HepG2 (cell line): ENCODE data around the gene DNAJB12. TPM values are rescaled to one million over a fixed set of nuclear protein-coding genes. Genes with fewer than 3 reads are reported as not detected.

Experiments
- ARID2 ChIP-seq: sonication (generic); formaldehyde crosslinking; IDR thresholded peaks from 2 replicates; pipeline ENCODE4 v1.8.1; 2022; ENCODE audit warnings: mild to moderate bottlenecking, missing genetic modification reagents, borderline replicate concordance
- ATRX ChIP-seq: sonication (generic); formaldehyde crosslinking; IDR thresholded peaks from 2 replicates; pipeline ENCODE4 v1.4.0; 2020; ENCODE audit warnings: missing genetic modification reagents, borderline replicate concordance
- MTF2 ChIP-seq: sonication (generic); formaldehyde crosslinking; IDR thresholded peaks from 2 replicates; pipeline ENCODE4 v1.5.0; 2020; ENCODE audit warnings: missing genetic modification reagents, borderline replicate concordance
- MXD4 ChIP-seq: IDR thresholded peaks from 2 replicates; pipeline ENCODE4 v1.6.1; 2016; ENCODE audit warnings: mild to moderate bottlenecking, missing biosample characterization, missing genetic modification reagents
- NFYB ChIP-seq: sonication (generic); formaldehyde crosslinking; IDR thresholded peaks from 2 replicates; pipeline ENCODE4 v1.4.0; 2020; ENCODE audit warnings: missing genetic modification reagents
- PAF1 ChIP-seq: IDR thresholded peaks from 2 replicates; pipeline ENCODE4 v1.6.1; 2016; ENCODE audit warnings: missing genetic modification reagents, missing compliant biosample characterization
- RARA ChIP-seq: IDR thresholded peaks from 2 replicates; pipeline ENCODE4 v1.6.1; 2016; ENCODE audit warnings: missing genetic modification reagents, missing compliant biosample characterization
- SATB2 ChIP-seq: sonication (generic); formaldehyde crosslinking; IDR thresholded peaks from 2 replicates; pipeline ENCODE4 v1.5.0; 2020; ENCODE audit warnings: missing genetic modification reagents
- SMAD9 ChIP-seq: sonication (generic); formaldehyde crosslinking; IDR thresholded peaks from 2 replicates; pipeline ENCODE4 v1.5.1; 2020; ENCODE audit warnings: mild to moderate bottlenecking, missing genetic modification reagents
- SP140L ChIP-seq: sonication (generic); formaldehyde crosslinking; IDR thresholded peaks from 2 replicates; pipeline ENCODE4 v1.4.0; 2020; ENCODE audit warnings: missing genetic modification reagents, borderline replicate concordance
- STAT5B ChIP-seq: sonication (generic); formaldehyde crosslinking; IDR thresholded peaks from 2 replicates; pipeline ENCODE4 v1.4.0; 2020; ENCODE audit warnings: missing genetic modification reagents
- TOPORS ChIP-seq: sonication (generic); formaldehyde crosslinking; IDR thresholded peaks from 2 replicates; pipeline ENCODE4 v1.8.0; 2023; ENCODE audit warnings: mild to moderate bottlenecking, missing genetic modification reagents
- ZNF724P ChIP-seq: sonication (generic); formaldehyde crosslinking; IDR thresholded peaks from 2 replicates; pipeline ENCODE4 v1.8.0; 2022; ENCODE audit warnings: missing genetic modification reagents, borderline replicate concordance
- ZNF747 ChIP-seq: sonication (generic); formaldehyde crosslinking; IDR thresholded peaks from 2 replicates; pipeline ENCODE4 v1.8.1; 2023; ENCODE audit warnings: missing genetic modification reagents, mild to moderate bottlenecking, borderline replicate concordance
- polyA plus RNA-seq, 8 experiments: library from polyadenylated mRNA; depleted of rRNA in 3 of 8; stranded (reverse) in 7 of 8; unstranded in 1 of 8; fragments of >200 nt; fragmentation: Illumina TruSeq in 4 of 8; extraction: Trizol in 4 of 8; gene quantifications; 2 replicates each; pipeline versions ENCODE4 v1.2.1 to v1.2.3, GENCODE V29; 2011 to 2016; ENCODE audit warnings: low read depth in 4 of 8, missing spikeins in 1 of 8, mixed read lengths in 1 of 8; ENCODE audit not compliant: insufficient read depth in 1 of 8
- total RNA-seq, 5 experiments: library from RNA; depleted of rRNA; stranded (reverse); fragments of >200 nt; fragmentation: Illumina TruSeq; extraction: Trizol; gene quantifications; 2 replicates each; pipeline ENCODE4 v1.2.3, GENCODE V29; 2016; ENCODE audit warnings: low read depth in 1 of 5
- TF ChIP-seq, protein P1 (sequence below): sonication (generic); formaldehyde crosslinking; IDR thresholded peaks from 2 replicates; pipeline ENCODE4 v1.5.1; 2020; ENCODE audit warnings: missing genetic modification reagents, mild to moderate bottlenecking, borderline replicate concordance
- TF ChIP-seq, protein P2 (sequence below): sonication (generic); formaldehyde crosslinking; IDR thresholded peaks from 2 replicates; pipeline ENCODE4 v1.8.0; 2023; ENCODE audit warnings: mild to moderate bottlenecking, missing genetic modification reagents
- TF ChIP-seq, protein P3 (sequence below): sonication (generic); formaldehyde crosslinking; IDR thresholded peaks from 2 replicates; pipeline ENCODE4 v1.5.0; 2020; ENCODE audit warnings: missing genetic modification reagents
- TF ChIP-seq, protein P4 (sequence below): sonication (generic); formaldehyde crosslinking; IDR thresholded peaks from one replicate; pipeline ENCODE4 v1.5.1; 2020; ENCODE audit warnings: mild to moderate bottlenecking, missing genetic modification reagents; ENCODE audit errors: not compliant biosample characterization

Gene DNAJB12
- total and polyA plus RNA-seq, 2 of the 13 experiments (the other 11 are each of a cell fraction or from before 2014, with no cell fraction given) = 10.8 to 18.2 TPM

DNA sequence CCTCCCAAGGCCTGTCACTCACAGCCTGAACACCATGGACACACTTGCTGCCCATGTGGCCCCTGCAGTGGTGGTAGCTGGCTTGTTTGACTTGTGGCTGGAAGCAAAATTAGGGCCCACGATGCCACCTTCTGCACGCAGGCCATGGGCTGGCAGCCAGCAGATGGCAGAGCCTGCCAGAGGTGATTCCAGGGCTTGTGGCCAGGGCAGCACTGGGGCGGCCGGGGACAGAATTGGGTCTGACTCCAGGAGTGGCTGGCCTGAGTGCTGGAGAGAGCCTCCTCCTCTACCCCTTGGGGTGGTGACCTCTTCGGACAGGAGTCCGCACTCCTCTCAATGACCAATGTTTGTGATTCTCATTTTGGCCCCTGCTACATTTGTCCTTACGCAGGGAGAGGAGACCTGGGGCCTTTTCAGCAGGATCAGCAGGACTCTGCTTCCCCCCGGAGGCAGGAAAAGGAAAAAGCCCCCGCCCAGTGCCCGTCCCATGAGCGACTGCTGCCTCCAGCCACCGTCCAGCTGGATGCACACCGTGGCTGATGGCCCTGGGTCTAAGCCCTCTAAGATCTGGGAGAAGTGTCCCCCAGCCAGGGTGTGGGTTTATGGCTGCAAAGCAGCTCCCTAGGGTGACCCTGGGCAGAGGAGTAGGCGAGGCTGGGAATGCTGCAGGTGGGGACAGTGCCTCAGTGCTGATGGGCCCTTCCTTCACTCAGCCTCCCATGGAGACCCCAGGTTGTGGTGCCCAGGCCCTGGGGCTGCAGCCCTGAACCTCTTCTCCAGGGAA is 26.5 kb downstream of the DNAJB12 start (continued):
- TF ChIP-seq NFYB (CRISPR knock-in tag) (no peak; the same call in 1 of the 2 replicates), RARA (peak; percentile 32; the same call in 1 of the 2 replicates), SATB2 (CRISPR knock-in tag) (no peak), STAT5B (CRISPR knock-in tag) (no peak), SP140L (CRISPR knock-in tag) (no peak), TOPORS (CRISPR knock-in tag) (no peak), ZNF724P (CRISPR knock-in tag) (no peak), SMAD9 (no peak), PAF1 (CRISPR knock-in tag) (no peak), ARID2 (no peak), MXD4 (CRISPR knock-in tag) (no peak), ATRX (CRISPR knock-in tag) (no peak), ZNF747 (peak; percentile 32; the same call in 1 of the 2 replicates), MTF2 (no peak)
- TF ChIP-seq, protein P1, sequence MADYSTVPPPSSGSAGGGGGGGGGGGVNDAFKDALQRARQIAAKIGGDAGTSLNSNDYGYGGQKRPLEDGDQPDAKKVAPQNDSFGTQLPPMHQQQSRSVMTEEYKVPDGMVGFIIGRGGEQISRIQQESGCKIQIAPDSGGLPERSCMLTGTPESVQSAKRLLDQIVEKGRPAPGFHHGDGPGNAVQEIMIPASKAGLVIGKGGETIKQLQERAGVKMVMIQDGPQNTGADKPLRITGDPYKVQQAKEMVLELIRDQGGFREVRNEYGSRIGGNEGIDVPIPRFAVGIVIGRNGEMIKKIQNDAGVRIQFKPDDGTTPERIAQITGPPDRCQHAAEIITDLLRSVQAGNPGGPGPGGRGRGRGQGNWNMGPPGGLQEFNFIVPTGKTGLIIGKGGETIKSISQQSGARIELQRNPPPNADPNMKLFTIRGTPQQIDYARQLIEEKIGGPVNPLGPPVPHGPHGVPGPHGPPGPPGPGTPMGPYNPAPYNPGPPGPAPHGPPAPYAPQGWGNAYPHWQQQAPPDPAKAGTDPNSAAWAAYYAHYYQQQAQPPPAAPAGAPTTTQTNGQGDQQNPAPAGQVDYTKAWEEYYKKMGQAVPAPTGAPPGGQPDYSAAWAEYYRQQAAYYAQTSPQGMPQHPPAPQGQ (CRISPR knock-in tag) = no peak
- TF ChIP-seq, protein P2, sequence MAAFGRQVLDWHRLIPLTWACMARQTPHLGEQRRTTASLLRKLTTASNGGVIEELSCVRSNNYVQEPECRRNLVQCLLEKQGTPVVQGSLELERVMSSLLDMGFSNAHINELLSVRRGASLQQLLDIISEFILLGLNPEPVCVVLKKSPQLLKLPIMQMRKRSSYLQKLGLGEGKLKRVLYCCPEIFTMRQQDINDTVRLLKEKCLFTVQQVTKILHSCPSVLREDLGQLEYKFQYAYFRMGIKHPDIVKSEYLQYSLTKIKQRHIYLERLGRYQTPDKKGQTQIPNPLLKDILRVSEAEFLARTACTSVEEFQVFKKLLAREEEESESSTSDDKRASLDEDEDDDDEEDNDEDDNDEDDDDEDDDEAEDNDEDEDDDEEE (CRISPR knock-in tag) = no peak
- TF ChIP-seq, protein P3, sequence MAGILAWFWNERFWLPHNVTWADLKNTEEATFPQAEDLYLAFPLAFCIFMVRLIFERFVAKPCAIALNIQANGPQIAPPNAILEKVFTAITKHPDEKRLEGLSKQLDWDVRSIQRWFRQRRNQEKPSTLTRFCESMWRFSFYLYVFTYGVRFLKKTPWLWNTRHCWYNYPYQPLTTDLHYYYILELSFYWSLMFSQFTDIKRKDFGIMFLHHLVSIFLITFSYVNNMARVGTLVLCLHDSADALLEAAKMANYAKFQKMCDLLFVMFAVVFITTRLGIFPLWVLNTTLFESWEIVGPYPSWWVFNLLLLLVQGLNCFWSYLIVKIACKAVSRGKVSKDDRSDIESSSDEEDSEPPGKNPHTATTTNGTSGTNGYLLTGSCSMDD = no peak
- TF ChIP-seq, protein P4, sequence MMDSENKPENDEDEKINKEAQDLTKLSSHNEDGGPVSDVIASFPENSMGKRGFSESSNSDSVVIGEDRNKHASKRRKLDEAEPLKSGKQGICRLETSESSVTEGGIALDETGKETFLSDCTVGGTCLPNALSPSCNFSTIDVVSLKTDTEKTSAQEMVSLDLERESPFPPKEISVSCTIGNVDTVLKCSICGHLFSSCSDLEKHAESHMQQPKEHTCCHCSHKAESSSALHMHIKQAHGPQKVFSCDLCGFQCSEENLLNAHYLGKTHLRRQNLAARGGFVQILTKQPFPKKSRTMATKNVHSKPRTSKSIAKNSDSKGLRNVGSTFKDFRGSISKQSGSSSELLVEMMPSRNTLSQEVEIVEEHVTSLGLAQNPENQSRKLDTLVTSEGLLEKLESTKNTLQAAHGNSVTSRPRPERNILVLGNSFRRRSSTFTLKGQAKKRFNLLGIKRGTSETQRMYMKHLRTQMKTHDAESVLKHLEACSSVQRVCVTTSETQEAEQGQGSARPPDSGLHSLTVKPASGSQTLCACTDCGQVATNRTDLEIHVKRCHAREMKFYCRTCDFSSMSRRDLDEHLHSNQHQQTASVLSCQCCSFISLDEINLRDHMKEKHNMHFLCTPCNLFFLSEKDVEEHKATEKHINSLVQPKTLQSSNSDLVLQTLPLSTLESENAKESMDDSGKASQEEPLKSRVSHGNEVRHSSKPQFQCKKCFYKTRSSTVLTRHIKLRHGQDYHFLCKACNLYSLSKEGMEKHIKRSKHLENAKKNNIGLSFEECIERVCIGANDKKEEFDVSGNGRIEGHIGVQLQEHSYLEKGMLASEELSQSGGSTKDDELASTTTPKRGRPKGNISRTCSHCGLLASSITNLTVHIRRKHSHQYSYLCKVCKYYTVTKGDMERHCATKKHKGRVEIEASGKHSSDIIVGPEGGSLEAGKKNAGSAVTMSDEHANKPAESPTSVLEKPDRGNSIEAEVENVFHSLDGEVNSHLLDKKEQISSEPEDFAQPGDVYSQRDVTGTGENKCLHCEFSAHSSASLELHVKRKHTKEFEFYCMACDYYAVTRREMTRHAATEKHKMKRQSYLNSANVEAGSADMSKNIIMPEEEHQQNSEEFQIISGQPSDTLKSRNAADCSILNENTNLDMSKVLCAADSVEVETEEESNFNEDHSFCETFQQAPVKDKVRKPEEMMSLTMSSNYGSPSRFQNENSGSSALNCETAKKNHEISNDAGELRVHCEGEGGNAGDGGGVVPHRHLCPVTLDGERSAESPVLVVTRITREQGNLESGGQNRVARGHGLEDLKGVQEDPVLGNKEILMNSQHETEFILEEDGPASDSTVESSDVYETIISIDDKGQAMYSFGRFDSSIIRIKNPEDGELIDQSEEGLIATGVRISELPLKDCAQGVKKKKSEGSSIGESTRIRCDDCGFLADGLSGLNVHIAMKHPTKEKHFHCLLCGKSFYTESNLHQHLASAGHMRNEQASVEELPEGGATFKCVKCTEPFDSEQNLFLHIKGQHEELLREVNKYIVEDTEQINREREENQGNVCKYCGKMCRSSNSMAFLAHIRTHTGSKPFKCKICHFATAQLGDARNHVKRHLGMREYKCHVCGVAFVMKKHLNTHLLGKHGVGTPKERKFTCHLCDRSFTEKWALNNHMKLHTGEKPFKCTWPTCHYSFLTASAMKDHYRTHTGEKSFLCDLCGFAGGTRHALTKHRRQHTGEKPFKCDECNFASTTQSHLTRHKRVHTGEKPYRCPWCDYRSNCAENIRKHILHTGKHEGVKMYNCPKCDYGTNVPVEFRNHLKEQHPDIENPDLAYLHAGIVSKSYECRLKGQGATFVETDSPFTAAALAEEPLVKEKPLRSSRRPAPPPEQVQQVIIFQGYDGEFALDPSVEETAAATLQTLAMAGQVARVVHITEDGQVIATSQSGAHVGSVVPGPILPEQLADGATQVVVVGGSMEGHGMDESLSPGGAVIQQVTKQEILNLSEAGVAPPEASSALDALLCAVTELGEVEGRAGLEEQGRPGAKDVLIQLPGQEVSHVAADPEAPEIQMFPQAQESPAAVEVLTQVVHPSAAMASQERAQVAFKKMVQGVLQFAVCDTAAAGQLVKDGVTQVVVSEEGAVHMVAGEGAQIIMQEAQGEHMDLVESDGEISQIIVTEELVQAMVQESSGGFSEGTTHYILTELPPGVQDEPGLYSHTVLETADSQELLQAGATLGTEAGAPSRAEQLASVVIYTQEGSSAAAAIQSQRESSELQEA = peak; percentile 23
